Measurements from ENCODE around the gene SUPT4H1. TPM values are rescaled to one million over a fixed set of nuclear protein-coding genes. Genes with fewer than 3 reads are reported as not detected.

The SUPT4H1 gene
- total and polyA plus RNA-seq, 9 of the 15 experiments (the other 6 are each of a cell fraction or from before 2014, with no cell fraction given): 62.1 to 320 (median 117) TPM

- TF ChIP-seq EZH2 (IDR thresholded peaks at IDR 0.05; ENCODE audit: borderline replicate concordance, low read depth, low read length): 0 out of 2 replicates have a peak, but pooled peaks have one; percentile 21
- no peak for TF ChIP-seq POLR2G (IDR thresholded peaks at IDR 0.05; ENCODE audit: low read depth, low read length)
- TF ChIP-seq HNRNPL (IDR thresholded peaks at IDR 0.05; ENCODE audit: low read depth, low read length): peak; percentile 86
- TF ChIP-seq SMARCB1 (IDR thresholded peaks at IDR 0.05; ENCODE audit: insufficient read length, low read depth): no peak
- peak; percentile 3; the same call in 1 of the 2 replicates for TF ChIP-seq CEBPG (CRISPR knock-in tag; IDR thresholded peaks at IDR 0.05)
- TF ChIP-seq CEBPG (tag; conservative IDR thresholded peaks at IDR 0.05 in 1 of 2, IDR thresholded peaks at IDR 0.05 in 1 of 2): peak; percentile 94 to 95
- no peak for TF ChIP-seq ZNF766 (CRISPR knock-in tag; conservative IDR thresholded peaks at IDR 0.05)
- no peak for TF ChIP-seq FIP1L1 (IDR thresholded peaks at IDR 0.05; ENCODE audit: low read depth, low read length, poor library complexity, severe bottlenecking)
- TF ChIP-seq SUPT5H (IDR thresholded peaks at IDR 0.05): peak; percentile 99
- TF ChIP-seq NFE2L1 (tag; IDR thresholded peaks at IDR 0.05; ENCODE audit: borderline replicate concordance, low read depth): no peak
- TF ChIP-seq AFF1 (IDR thresholded peaks at IDR 0.05; ENCODE audit: low read depth in 1 of 2, partially characterized antibody in 2 of 2): no peak
- no peak for TF ChIP-seq ATF1 (CRISPR knock-in tag; IDR thresholded peaks at IDR 0.05)
- TF ChIP-seq ATF1 (tag; IDR thresholded peaks at IDR 0.05): peak; percentile 79
- TF ChIP-seq ARID3B (CRISPR knock-in tag; IDR thresholded peaks at IDR 0.05; ENCODE audit: borderline replicate concordance): no peak
- peak; percentile 39; the same call in 1 of the 2 replicates for TF ChIP-seq USF1 (CRISPR knock-in tag; IDR thresholded peaks at IDR 0.05)
- 0 out of 2 replicates have a peak, but pooled peaks have one; percentile 32 for TF ChIP-seq MTA1 (IDR thresholded peaks at IDR 0.05; ENCODE audit: borderline replicate concordance)
- TF ChIP-seq HNRNPH1 (optimal IDR thresholded peaks at IDR 0.05; ENCODE audit: low read depth, low read length): peak; percentile 67
- peak; percentile 85 for TF ChIP-seq RFX7 (CRISPR knock-in tag; IDR thresholded peaks at IDR 0.05)
- TF ChIP-seq SLC30A9 (CRISPR knock-in tag; IDR thresholded peaks at IDR 0.05): no peak
- peak; percentile 45; the same call in 1 of the 2 replicates for TF ChIP-seq RFX5 (IDR thresholded peaks at IDR 0.05; ENCODE audit: low read depth, low read length)
- peak; percentile 81; the same call in 1 of the 2 replicates for TF ChIP-seq ZBTB26 (CRISPR knock-in tag; IDR thresholded peaks at IDR 0.05)
Measured at GRCh38 chr17:58329810-58330537, 22.0 kb downstream of the SUPT4H1 start (continued).
